HG03469 (cell line): ENCODE results near the gene CEBPB.
"Not testable (repeated sequence)": the region's sequence is repeated elsewhere in the genome, so short reads cannot be mapped to it uniquely, and the experiment has no call there.

Experiments
- ATAC-seq: cut with Tn5 transposase; IDR thresholded peaks from one replicate; pipeline ENCODE4 v1.9.1; 2021; ENCODE audit warnings: mild to moderate bottlenecking, moderate library complexity, moderate number of reproducible peaks; ENCODE audit not compliant: unreplicated experiment

CEBPB gene

DNA sequence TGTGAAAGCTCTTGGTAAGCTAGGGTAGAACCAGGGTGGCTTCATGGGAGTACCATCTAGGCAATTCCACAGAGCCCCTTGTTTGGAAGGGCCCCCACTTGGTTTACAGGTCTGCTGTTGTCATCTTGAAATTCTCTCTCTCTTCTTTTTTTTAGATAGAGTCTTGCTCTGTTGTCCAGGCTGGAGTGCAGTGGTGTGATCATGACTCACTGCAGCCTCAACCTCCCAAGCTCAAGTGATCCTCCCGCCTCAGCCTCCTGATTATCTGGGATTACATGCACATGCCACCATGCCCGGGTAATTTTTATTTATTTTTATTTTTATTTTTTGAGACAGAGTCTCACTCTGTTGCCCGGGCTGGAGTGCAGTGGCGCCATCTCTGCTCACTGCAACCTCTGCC lies 18.2 kb downstream of the CEBPB start:
- not testable (repeated sequence) for ATAC-seq

DNA sequence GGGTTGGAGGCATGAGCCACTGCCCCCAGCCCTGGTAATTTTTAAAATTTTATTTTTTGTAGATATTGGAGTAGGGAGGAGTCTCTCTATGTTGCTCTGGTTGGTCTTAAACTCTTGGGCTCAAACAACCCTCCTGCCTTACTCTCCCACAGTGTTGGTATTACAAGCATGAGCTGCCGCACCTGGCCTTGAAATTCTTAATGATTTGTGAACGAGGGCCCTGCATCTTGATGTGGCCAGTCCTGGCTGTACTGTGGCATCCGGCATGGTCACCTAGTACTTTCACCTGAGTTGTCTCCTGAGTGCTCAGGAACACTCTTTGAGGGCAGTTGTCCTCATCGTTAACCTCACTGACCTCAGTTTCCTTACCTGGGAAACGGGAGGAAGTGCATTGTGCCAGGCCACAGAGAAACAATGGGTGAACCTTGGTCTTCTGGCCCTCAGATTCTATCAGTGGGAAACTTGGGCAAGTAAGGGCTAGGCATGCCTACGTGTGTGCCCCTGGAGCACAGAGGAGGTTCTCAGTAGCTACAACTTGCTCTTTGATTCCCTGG lies 19.5 kb downstream of the CEBPB start:
- ATAC-seq, result no peak

DNA sequence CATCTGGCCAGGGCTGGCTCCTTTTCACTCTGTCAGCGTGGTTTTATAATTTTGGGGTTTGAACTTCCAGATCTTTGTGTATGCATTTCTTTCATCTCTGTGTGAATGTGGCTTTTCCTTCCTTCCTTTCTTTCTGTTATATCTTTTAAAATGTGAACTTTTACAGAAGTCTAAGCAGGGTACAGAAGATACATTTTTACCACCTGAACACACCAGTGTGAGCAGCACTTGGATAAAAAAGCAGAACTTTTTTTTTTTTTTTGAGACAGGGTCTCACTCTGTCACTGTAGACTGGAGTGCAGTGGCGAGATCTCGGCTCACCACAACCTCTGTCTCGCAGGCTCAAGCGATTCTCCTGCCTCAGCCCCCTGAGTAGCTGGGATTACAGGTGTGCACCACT lies 20.5 kb downstream of the CEBPB start:
- ATAC-seq, result no peak

DNA sequence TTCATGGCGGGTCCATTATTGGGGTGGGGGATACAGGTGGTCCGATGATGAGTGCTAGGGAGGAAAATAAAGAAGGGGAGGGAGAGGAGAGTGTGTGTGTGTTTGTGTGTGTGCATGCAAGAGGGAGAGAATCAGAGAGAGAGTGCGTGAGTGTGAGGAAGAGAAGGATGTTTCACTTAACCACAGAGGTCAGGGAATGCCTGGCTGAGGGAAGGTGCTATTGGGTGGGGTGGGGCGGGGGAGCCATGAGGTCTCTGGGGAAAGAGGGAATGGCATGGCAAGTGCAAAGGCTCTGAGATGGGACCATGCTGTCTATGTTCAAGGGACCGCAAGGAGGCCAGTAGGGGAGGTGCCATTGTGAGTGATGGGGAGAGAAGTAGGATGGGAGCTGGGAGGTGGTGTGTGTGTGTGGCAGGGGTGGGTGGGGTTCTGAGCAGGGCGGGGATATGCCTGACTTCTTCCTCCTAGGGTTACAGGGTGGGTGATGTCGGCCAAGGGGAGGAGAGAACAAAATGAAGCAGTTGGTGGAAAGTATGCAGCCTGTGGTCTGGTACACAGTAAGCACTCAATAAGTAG lies 23.0 kb downstream of the CEBPB start:
- ATAC-seq, result no peak

DNA sequence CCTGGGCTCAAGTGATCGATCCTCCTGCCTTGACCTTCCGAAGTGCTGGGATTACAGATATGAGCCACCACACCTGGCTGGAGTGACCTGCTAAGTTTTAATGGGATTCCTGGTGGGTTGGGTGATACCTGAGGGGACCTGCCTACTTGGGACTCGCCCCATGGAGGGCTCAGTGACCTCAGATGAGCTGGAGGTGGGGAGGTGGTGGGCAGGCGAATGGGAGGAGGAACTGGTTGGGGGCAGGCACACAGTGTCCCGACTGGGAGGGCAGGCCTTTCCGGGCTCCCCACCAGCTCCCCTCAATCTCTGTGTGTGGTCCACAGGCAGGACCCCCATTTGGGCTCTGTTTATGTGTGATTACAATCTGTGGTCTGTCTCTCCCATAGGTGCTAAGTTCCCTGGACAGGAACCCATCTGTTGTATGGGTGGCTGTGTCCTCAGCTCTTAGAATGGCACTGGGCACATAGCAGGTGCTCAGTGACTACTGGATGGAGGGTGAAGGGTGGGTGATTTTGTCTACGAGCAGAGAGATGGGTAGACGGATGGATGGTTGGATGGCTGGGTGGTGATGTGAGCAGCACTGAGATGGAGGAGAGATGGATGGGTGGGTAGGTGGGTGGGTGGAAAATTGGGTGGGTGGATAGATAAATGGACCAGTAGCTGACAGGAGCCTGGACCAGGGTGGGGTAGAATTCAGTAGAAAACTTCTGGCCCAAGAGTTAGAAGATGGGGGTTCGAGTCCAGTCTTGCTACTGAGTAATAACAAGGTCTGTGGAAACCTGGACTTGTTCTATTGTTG lies 23.8 kb downstream of the CEBPB start:
- no peak for ATAC-seq

DNA sequence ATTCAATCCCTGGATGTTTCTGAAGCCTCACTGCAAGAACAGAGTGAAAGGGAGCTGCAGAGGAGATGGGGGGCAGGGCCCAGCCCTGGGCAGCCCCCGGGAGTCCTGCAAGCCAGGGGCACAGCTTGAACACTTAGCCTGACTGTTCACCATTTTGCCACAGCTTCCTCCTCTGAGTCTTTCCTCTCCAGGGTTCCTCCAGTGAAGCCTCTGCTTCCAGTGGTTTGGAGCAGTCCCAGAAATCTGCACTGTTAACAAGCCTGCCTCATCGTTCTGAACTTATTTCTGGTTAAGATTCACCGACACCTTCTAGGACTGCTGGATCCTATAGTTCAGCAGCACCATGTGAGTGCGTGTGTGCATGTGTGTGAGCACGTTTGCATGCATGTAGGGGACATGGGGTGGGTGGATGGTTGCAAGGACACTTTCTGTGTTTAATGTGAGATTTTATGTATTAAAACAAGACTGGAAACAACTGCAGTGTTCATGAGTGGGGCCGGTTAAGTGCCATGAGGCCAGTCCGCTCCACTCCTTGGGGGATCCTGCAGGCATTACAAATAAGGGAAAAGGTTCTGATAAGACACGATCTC lies 24.6 kb downstream of the CEBPB start:
- no peak for ATAC-seq

DNA sequence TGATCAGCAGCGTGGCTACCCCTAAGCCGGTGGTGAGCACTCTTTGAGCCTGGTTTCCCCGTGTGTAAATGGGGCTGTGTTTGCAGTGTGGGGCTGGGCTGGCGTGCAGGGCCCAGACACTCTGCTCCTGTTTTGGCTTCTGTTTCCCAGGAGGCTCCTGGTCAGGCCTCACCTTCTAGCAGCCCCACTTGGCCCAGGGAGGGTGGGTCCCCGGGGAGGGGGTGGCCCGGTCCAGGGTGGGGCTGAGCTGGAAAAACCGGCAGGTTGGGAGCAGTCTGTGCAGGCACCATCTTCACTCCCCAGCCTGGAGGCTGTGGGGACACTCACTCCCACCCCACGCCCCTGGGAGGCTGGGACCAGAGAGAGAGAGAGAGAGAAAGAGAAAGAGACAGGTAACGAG lies 25.3 kb downstream of the CEBPB start:
- ATAC-seq, result no peak

DNA sequence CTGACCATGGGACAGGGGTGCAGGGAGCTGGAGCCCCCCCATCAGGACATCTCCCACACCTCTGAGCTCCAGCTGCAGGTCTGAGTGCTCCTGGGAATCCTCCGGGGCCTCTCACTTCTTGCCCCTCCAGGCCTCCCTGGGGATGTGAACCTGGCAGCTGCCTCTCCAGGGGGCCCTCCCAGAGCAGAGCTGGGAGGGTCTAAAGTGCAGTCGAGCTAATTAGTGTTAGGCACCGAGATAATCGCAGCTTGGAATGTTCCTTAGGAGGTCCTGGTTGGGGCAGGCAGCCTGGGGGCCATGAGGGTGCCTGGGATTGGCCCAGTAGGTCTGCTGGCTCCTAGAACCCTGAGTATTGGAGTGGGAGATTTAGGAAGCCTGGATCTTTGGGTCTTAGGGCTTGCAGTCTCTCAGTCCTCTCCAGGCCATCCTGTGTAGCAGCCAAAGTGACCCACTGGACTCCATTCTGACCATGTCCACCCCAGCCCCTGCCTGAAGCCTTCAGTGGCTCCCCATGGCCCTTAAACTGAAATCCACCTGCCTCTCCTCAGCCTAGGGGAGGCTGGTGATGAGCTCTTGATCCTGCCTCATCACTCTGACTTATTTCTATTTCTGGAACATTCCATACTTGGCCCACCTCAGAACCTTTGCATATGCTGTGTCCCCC lies 26.0 kb downstream of the CEBPB start:
- ATAC-seq, result no peak

DNA sequence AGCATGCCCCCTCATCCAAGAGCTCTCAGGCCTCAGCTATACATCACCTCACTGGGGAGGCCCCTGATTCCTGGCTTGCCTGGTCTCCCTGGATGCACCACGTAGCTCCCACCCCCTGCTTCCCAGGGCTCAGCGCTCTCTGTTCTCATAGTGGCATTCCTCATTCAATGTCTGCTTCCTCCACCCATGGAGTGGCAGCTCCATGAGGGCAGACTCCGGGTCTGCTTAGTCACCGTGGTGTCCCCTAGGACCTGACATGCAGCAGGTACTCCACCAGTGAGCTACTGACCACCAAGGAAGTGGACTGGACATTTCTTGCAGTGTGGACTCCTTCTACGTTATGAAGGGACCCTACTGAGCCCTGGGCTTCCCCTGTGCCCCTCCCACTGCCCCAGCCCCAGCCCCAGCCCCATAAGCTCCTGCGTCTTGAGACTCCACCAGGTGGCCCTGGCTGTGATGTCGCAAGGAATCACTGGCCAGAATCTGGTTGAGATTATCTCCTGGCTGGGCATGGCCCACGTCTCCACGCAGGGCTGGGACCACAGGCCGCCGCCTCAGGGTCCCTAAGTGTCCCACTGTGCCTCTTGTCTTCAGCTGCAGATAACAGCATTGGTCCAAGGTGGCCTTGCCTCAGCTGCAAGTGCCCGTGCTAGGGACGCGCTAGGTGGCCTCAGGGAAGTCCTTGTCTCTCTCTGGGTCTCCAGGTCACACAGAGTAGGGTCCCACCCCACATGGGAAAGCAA lies 26.7 kb downstream of the CEBPB start:
- no peak for ATAC-seq

DNA sequence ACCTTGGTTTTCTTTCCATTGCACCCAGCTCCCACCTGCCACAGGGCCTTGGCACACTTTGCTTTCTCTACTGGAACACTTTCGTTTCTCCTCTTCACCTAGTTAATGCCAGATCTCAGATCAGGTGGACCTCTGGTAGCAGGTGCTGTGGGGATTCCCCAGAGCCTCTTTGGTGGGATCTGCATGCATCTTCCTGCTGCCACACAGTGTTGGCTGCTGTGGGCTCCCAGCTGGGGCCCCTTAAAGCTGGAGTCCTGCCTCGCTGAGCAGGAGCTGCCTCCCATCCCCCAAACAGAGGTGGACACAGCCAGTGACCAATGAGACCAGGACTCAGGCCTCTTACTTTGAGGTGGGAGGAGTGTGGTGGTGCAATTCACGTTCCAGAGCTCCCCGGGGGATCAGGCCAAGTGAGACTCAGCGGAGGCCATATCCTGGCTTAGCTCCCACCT lies 28.4 kb downstream of the CEBPB start:
- no peak for ATAC-seq

DNA sequence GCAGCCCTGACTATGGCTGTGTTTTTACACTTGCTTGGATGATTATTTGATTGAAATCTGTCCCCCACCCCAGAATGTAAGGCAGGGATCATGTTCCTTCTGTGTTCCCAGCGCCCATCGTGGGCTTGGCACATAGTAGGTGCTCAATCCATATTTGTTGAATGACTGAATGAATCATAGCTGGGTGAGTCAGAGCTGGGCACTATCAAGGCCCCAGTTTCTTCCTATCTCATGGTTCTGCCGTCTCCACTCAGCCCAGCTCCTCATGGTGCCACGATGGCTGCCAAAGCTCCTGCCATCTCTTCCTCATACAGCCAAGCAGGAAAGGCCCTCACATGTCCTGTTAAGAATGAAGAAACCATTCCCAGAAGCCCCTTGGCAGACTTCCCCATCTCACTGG lies 29.0 kb downstream of the CEBPB start:
- no peak for ATAC-seq

DNA sequence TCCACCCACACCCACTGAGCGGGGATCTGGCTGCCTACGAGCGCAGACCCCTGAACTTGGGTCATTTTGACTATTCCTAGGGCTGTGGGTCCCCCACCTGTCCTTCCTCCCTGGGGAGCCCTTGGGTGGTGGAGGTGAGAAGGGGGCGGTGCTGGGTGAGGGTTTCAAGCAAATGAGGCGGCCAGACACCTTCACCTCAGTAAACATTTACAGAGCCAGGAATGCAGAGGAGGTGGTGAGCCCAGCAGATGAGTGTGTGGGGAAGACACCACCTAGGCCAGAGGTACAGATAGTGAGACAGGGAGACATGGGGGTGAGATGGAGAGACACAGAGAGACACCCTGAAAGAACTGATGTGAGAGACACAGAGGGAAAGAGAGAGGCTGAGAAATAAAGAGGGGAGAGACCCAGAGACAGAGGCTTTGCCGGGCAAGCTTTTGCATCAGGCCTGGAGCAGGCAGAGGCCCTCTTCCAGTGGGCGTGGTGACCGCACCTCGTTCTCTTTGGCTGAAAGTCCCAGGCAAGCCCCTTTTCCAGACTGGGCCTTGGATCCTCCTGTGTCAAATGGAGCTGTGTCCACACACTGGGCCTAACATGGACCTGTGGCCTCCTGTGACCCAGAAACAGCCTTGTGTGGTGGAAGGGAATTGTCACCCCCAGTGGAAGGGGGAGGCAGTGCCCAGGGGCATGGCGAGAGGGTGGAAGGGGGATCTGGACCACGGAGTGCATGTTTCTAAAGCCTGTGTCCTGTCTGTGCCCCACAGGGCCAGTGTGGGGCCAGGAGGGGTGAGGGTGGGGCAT lies 29.7 kb downstream of the CEBPB start:
- ATAC-seq, result no peak

DNA sequence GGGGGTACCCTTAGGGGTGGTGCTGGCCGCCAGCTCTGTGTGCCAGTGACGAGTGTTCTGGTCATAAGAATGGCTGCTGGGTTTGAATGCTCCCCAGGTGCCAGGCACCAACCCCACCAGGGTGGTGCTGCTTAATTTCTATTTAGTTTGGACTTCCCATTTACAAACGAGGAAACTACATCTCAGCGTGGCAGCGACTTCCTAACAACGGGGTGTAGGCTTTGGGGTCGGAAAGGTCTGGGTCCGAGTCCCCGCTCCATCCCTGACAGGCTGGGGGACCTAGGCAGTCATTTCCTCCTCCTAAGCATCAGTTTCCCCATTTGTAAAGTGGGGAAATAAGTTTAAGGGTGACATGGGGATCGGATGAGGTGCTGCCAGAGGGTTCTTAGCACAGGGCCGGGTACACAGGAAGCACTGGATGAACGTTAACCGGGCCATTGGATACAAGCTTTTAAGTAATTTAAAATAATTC lies 30.3 kb downstream of the CEBPB start:
- no peak for ATAC-seq

DNA sequence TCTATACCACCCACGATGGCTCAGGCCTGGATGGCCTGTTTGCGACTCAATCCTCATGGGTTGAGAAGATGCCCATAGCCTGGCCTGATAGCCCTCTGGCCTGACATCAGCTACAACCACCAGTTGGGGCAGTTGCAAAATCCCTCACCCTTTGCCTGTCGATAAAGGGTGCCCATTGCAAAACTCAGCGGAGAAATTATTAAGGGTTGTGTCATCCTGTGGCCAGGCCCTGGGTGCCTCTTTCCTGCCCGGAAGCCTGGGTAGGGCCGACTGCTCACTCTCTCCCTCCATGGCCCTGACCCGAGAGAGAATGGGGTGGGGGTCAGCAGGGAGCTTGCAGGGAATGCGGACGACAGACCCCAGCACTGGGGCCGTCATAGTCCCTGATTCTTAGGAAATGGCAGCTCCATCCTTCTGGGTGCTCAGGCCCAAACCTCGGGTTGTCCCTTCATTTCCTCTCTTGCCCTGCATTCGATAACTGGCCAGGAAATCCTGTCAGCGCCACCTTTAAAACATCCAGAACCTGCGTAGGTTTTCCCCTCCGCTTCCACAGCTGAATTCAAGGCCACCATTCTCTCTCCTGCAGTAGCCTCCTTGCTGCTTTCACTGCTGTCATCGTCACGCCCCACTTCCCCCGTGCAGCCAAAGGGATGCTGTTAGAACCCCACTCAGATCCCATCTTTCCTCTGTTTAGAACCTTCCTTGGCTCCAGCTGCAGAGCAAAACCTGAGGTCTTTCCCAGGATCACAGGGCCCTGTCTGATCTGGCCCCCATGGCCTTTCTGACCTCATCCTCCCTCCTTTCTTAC lies 31.1 kb downstream of the CEBPB start:
- no peak for ATAC-seq

DNA sequence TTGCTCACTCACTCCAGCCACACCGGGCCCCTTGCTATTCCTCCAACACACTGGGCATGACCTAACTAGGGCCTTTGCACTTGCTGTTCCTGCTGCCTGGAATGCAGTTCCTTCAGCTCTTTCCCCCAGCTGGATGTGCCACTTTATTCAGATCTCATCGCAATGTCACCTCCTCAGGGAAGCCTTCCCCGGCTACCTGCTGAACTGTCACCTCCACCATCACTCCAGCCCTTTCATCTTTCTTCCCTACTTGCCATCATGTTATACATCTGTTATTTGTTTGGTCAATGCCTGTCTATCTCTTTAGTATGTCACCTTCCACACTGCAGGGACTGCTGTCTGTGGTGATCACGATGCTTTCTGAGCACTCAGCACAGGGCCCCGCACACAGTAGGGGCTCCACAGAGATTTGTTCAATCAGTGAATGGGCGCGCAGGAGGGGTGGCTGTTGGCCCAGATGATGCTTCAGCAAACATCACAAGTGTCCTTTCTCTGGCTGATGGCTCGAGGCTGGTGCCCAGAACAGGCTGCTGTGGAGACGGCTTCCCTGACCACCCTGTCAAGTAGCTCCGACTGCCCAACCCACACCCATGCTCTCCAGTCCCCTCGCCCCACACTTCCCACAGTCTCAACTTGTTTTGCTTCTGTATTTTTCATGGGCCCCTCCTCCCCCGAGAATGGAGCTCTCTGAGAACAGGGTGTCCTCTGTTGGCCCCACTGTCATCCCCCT lies 31.8 kb downstream of the CEBPB start:
- no peak for ATAC-seq

DNA sequence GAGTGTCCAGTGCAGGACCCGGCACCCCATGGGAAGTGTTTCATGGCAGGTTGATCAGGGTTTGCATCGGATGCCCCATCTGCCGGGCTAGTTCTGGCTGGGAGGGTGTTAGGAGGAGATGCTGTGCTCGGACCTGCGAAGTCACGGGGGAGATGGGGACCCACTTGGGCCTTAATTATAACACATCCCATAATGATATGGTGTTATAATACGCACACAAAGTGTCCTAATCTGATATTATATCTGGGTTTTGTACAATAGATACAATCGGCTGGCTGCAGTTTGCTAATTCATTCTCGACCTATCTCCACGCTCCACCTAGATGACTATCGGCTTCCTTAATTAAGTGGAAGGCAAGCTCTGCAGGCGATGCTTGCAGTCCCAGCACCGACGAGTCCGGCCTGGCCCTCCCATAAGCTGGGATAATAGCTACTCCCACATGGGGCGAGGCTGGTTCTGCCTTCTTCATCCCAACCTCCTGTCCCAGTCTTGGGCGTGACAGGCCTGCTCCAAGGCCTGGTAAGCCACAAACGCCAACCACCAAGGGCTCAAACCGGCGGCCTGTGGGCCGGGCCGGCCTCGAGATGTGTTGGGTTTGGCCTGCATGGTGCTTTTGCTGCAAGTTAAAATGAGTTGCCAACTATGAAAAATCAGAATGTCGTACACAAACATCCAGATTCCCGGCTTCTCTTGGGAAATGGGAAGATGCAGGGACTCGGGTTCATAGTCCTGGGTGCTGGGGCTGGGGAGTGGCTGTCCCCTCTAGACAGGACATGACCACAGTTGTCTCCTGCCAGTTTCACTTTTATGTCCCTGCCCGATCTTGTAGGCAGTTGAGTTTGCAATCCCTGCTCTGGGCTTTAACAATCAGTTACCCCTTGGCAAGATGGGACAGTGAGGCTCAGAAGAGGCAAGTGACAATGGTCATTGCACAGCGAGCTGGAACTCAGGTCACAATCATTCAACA lies 32.7 kb downstream of the CEBPB start:
- no peak for ATAC-seq

DNA sequence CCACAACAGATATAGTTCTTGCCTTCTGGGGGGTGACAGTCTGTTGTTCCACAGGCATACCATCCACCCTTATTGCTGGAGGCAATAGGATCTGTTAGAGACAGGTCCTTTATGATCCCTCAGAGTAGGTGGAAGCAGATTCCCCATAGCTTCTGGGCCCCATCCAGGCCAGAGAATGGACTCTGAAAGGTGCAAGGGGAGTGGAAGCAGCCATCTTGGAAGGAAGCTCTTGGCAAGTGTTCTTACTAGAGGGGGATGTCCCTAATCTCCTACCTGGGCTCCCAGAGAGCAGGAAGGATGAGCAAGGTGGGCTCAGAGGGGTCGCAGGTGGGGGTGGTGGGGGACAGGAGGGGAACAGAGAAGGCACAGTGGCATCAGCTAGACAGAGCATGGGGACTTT lies 33.4 kb downstream of the CEBPB start:
- ATAC-seq, result no peak
